Activated CD4-positive, alpha-beta T cell treated with anti-CD3 and anti-CD28 coated beads, Interleukin-2, amount 50 U/mL, for 1 hour (primary cell): ENCODE data around the gene HS1BP3.

Source experiments
- DNase-seq: peaks from one replicate; pipeline ENCODE4 v3.0.0-alpha.2; 2020

The HS1BP3 gene

DNA sequence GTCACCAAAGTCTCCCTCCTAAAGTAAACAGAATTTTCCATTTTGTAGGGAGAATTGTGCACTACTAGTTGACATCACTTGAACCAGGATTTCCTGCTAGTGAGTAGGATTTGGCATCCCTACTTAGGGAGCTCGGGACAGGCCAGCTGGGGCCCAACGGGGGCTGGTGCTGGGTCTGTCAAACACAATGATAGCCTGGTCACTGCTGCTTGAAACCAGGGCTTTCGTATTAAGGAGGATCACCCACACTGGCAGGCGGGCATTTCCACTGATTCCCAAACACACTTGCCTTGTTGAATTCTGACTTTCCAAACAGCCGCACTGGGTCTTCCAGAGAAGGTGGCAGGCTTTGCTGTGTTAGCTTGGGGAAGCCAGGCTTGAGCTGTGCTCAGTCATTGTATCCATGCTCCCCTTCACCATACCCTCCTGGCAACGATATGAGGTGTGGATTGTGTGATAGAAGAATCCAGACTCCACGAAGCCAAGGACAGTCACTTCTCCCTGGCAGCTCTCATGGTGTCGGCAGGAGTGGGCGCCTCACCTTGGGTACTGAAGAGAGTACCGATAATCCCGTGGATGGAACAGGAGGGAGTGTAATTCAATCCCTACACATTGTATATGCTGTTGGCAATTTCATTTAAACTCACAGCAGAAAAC lies 23.5 kb upstream of the HS1BP3 start:
- no peak for DNase-seq

DNA sequence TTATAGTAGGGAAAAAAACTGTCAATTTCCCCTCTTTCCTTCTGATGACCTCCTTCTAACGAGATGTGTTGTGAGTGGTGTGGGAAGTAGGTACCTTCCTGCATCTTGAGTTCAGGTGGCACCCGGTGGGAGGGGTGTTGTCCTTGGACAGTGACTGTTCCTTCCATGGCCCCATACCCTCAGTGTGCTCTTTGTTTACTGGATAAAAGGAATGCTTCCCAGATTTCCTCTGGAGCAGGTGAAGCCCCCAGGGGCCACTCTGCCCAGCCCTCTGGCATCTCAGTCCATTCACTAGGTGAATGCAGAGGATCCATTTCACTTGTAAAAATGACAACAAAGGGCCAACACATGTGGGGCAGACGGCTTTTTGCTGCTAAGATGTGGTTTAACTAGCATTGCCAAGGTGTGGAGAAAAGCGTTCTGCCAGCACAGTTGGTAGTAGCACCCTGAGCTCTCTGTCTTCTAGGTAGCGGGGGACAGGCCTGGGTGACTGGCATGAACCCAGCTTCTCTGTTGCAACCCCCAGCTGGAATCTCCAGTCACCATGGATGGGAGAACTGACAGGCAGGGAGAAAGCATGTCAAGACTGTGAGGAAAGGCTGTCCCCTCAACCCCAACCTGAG lies 22.9 kb upstream of the HS1BP3 start:
- no peak for DNase-seq

DNA sequence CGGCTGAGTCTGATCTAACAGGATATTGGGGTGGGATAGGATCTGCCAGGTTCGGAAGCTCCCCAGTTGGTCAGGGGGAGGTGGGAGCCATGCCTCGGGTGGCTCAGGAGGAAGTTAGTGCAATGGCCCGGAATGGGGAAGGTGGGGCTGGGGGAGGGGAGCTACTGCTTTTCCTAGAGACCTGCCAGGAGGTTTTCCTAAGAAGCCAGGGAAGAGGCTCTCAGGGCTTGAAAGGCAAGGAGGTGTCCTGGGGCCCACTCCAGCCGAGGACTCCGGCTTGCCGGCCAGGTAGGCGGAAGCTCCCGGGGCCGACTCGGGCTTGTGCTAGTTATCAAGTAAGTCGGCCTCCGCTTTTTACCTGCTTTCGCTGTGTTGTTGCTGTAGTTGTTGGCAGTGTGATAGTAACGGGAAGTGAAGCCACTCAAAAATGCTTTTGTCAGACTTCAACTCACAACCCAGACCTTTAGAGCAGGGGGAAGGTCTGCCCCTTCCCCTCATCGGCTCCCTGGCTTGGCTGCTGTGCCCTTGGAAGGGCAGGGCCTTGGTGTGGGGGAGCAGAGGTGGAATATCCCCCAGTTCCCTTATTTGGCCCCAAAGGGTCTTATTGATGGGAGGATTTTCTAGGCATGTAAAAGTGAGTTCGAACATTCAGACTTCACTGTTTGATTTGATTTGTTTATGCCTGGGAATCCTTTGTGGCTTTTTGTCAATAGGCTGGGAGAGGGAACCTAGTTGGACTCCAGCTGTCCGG lies 21.5 kb upstream of the HS1BP3 start:
- no peak for DNase-seq

DNA sequence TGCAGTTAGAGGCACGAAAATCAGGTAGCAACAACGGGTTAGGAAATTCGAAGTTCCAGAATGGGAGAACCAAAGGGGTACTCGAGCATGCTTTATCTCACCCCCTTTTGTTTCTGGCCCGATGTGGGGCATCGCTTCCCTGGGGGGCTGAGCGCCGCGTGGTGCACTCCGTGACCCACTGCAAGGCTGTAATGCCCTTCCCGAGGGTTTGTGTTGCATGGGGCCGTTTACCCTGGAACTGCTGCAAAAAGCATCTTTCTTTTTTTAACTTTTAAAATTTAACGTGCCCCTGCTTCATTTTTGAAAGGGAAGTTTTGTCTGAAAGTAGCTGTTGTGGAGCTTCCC lies 20.8 kb upstream of the HS1BP3 start:
- DNase-seq = no peak

DNA sequence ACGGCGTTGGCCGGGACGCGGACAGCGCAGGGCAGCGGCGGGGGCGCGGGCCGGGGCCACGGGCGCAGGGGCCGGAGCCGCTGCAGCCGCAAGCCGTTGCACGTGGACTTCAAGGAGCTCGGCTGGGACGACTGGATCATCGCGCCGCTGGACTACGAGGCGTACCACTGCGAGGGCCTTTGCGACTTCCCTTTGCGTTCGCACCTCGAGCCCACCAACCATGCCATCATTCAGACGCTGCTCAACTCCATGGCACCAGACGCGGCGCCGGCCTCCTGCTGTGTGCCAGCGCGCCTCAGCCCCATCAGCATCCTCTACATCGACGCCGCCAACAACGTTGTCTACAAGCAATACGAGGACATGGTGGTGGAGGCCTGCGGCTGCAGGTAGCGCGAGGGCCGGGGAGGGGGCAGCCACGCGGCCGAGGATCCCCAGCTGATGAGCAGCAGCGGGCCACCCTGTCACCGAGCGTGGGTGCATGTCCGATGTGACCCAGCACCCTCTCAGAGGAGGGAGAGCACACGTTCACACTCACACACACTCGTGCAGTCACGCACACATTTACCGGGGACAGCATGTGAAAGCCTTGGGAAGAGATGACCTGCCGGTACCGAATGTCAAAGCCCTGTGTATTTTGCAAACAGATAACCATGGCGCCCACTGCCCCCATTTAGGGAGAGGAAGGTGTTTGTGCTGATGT lies 20.3 kb upstream of the HS1BP3 start:
- DNase-seq = no peak

DNA sequence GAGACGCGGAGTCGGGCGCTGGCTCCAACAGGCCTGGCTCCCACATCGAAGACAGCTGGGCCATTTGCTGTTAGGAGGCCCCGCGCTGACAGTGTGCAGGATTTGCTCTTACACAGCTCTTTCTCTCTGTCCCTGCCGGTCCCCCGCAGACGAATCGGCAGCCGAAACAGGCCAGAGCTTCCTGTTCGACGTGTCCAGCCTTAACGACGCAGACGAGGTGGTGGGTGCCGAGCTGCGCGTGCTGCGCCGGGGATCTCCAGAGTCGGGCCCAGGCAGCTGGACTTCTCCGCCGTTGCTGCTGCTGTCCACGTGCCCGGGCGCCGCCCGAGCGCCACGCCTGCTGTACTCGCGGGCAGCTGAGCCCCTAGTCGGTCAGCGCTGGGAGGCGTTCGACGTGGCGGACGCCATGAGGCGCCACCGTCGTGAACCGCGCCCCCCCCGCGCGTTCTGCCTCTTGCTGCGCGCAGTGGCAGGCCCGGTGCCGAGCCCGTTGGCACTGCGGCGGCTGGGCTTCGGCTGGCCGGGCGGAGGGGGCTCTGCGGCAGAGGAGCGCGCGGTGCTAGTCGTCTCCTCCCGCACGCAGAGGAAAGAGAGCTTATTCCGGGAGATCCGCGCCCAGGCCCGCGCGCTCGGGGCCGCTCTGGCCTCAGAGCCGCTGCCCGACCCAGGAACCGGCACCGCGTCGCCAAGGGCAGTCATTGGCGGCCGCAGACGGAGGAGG lies 19.6 kb upstream of the HS1BP3 start:
- no peak for DNase-seq

DNA sequence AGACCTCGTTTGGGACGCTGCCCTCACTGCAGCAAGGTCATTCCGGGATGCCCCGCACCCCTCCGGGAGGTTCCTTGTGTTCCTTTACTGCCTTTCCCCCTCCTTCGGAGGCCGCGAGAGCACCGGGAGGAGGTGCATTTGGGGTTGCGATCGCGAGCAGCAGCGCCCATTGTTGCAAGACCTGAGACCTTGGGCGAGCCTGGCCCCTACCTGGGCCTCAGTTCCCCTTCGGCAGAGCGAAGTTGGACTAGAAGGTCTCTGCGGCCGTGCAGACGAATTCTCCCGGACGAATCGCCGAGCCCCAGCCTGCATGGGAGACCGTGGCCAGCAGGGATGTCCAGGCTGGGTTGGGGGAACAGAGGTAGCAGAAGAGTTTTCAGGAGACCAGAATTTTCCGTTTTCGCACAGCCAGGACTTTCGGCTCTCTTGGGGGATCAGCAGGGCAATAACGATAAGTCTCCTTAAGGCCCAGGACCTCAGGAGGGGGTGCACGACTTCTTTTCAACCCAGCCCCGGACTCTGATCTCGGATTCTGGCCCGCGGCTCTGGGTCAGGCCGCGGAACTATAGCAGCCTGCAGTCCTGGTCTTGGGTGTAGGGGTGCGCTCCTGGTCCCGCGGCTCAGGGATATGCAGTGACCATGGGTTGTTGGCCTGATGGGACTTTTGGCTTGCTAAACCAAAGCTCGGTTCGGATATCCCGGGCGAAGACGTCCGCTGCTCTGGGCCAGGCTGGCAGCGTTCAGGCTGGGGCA lies 18.8 kb upstream of the HS1BP3 start:
- no peak for DNase-seq

DNA sequence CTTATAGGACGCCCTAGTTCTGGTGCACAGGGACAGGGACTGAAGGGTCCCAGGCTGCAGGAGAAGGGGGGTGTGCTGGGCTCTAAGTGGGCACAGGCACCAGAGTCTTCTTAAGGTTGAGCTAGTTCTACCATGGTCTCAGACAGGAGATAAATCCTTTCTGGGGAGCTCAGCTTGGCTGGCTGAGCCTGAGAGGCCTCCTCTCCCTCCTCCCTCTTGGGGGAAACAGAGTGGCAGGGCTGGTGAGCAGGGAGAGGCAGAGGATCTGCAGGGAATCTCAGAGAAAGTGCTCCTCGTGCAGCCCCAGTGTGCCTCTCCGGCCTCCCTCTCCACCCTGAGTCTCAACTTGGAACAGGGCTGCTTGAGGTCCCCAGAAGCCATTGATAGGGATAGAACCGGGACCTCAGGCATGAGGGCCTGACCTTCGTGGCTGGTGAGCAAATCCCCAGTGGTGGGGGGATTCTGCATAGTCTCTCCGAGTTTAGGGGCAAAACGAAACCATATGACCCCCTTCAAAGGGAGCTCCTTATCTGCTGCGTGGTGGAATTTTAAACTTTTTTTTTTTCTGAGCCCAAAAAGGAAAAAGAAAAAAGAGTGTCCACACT lies 18.1 kb upstream of the HS1BP3 start:
- DNase-seq = no peak

DNA sequence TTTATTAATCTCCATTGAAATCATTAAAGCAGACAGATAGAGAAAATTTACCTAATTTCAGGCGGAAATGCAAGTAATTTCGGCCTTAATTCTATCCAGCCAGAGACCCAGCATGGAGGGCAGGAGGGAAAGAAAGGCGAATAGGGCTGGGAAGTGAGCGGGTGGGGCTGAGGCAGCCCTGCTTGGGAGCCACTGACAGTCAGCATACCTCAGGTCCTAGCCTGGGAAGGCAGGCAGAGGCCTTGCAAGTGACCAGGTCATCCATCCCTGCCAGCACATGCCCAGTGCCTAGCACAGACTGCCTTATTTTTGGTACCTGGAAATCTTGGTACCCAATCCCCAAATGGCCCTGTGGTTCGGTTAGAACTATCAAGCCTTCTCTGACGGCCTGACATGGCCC lies 17.6 kb upstream of the HS1BP3 start:
- no peak for DNase-seq

DNA sequence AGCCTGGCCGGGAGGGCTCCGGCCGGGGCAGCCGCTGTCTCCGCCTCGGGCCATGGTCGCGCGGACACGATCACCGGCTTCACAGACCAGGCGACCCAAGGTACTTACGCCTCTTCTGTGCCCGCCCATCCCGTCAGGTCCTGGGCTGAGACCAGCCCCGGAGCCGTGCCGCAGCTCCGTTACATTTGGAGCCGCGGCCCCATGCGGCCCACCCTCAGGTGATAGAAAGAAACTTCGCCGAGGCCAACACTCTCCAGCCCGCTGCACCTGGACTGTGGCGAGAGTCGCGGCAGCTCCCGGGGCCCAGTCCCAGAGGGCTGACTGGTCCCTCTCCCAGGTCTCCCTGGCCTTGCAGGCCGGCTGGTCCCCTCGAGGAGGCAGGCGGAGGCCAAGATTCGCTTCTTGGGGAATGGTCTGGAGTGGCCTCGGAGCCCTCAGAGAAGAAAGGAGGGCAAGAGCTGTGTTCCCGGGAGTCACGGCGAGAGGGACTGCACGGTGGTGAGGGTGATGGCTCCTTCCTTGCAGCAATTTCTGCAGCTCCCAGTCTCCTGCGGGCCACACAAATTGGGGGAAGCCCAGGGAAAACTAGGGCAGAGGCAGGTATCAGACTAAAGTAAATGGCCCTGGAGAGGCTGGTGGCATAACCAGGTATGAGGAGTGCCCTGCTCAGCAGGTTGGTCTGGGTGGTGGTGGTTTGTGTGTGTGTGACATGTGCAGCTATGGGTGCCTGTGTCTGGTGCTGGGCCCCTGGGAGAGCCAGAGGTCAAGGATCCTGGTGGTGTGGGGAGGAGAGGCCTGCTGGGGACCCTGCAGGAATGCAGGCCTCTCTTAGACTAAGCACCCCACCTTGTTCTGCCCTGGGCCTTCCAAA lies 16.9 kb upstream of the HS1BP3 start:
- DNase-seq = no peak

DNA sequence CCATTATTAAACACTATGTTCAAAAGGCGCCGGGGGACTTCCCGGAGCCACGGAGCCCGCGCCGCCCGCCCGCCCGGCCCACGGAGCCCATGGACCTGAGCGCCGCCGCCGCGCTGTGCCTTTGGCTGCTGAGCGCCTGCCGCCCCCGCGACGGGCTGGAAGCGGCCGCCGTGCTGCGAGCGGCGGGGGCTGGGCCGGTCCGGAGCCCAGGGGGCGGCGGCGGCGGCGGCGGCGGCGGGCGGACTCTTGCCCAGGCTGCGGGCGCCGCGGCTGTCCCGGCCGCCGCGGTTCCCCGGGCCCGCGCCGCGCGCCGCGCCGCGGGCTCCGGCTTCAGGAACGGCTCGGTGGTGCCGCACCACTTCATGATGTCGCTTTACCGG lies 16.2 kb upstream of the HS1BP3 start:
- DNase-seq = no peak

DNA sequence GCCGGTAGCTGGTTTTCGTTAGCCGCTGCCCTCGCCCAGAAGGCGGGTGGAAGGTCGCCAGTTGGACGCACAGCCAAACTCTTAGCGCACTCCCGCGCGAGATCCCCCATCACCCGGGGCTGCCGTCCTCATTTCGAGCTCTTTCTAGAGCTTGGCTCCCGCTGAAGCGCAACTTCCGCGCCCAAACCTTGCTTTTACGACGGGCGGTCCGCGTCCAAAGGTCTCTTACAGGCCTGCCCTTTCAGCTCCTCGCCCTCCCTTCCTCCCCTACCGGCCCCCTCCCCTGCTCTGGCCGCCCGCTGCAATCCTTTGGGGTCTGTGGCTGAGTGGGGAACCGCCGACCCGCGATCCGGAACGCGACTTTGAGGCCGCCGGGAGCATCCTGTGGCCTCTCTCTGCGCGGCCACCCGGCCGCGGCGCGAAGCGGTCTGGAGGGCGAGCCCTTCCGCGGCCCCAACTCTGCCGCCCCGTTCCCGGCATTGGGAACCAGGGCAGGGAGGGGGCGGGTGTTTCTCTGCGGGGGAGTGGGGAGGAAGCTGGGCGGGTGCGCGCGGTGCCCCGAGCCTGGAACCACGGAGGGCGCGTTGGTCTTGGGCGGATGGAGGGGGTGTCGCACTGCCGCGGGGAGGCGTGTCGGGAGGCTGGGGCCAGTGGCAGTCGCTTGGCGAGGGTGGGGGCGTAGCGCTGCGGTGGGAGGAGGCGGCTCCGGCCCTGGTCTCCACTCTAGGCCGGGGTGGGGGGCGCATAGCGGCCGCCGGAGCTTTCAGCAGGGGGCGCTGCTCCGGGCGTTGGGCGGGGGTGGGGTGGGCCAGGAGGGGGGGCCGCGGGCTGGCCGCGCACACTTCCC lies 15.6 kb upstream of the HS1BP3 start, which contains the start of gene GDF7:
TSS of gene GDF7 (plus strand) at position 841 of the 847 bp plus-strand sequence. CDS start 96 bp downstream, outside the sequence.
- no peak for DNase-seq

DNA sequence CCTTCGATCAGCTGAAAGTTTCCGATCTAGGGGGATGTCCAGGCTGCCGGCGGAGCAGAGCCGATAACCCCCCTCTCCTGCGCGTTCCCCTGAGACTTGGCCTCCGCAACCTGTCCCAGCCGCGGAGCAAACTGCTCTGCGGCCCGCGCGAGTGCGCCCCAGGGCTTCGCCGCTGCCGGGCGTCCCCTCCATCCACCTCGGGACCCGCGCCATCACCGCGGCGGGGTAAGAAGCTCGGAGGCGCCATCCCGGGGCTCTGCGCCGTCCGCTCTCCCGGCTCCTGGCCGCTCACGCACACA lies 15.1 kb upstream of the HS1BP3 start:
- no peak for DNase-seq

DNA sequence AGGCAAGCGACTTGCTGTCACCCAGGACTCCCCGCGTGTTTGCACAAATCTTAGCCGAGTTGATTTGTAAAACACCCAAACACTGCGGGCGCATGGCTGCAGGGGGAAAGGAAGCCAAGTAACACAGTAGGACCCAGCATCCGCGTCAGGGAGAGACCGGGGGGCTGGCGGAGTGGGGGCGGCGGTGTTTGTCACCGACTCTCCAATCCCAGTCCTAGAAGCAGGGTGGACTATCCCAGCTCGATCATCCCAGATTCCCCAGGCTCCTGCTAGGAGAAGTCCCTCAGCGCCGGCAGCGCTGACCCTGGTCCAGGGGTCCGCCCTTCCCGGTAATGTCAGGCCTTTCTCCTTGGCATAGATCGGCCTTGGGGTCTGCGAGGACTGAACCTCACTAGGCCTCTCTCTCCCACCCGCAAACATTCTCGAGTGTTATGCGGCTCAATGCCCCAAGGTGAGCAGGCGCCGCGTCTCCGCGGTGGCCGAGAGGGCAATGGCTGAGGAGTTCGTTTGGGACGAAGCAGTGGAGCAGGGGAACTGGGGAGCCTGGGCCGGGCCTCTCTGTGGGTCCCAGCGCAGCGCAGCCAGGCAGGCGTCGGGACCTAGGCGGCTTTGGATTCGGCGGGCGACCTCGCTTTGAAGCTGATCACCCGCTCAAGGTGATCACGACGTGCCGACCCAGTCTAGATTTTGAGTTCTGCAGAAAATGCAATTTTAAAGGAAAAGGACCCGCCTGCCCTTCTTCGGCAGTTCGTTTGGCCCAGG lies 14.5 kb upstream of the HS1BP3 start:
- no peak for DNase-seq

DNA sequence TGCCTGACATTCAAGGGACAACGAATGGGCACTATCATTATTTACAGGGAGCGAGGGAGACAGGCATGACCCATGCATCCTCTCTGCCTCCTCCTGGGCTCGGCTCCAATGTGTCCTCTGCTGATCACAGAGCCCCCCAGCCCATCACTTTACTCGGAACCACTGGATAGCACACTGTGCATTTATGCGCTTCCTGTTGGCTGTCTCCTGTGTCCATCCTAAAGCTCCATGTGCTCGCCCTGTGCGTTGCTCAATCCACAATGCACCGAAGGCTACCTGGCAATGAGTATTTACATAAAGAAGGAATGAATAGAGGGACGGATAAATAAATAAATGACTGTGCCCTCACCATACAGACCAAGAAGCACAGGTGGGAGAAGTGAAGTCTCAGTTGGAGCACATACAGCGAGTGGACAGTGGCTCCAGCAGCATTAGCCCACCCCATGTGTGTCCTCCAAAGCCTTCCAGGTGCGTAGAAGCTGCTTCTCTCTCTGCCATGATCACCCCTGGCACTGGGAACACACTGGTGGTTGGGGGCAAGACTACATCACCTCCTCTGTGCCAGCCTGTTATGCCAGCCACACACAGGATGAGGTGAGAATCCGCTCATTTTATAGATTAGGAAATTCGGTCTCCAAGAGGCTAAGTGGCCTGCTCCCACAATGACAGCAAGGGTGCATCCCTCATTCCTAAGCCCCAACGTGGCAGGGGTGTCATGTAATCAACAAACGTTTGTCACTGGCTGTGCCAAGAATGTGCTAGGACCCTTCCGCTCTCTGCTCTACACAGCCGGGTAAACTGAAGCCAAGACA lies 13.7 kb upstream of the HS1BP3 start:
- no peak for DNase-seq

DNA sequence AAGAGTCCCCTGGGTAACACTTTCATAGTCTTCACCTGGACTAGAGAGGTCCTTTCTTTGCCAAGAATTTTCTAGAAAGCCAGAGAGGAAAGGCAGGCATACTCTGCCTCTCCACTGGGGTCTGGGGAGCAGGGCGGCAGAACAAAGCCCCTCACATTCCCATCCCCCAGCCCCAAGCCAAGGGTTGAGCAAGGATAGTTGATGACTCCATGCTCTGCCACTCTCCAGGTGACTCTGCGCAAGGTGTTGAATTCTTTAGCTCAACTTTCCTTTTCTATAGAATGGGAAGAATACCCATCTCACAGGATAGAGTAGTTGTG lies 13.1 kb upstream of the HS1BP3 start:
- no peak for DNase-seq

DNA sequence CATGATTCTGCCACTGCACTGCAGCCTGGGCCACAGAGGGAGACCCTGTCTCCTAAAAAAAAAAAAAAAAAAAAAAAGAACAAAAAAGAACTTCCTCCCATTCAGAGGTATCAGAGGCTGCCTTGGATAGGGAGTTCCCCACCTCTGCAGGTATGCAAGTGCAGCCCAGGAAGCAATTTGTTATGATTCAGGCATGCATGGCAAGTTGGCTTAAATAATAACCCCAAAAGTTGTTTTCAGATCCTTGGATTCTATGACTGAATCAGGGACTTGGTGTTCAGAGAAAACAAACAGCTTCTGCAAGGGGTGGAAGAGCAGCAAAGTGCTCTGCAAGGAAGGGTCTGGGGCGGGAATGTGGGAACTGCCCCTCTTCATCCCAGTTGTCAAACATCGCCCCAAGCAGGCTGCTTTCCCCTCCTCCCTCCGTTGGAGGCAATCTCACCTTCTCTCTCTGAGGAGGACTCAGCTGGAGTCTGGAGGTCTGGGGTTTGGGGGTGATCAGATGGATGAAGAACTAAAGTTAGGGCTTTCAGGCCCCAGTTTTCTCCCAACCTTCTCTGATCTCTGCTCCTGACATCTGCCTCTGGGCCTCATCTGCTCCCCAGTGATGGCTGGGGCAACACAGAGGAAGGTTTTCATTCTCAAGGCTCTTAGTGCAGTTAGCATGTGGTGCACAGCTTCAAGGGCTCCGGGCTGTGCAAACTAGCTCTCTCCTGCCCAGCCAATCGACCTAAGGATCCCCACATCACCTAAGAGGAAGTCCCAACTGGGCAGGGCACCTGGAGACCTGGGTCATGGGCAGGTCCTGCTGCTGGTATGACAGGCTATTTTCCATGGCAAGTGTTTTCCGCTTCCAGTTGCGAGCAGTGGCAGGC lies 12.5 kb upstream of the HS1BP3 start:
- no peak for DNase-seq
